ENCODE measurements around the gene COL9A3. TPM values are rescaled to one million over a fixed set of nuclear protein-coding genes. Genes with fewer than 3 reads are reported as not detected.

Gene COL9A3
- total and polyA plus RNA-seq, 2 donors from 2014 or later = 2.3 to 4.3 TPM

- DNase-seq = no peak
Measured at GRCh38 chr20:62854121-62854520, 37.3 kb downstream of the COL9A3 start.

GRCh38 chr20:62855120-62855519, 38.3 kb downstream of the COL9A3 start:
- DNase-seq (no peak), FAIRE-seq (no peak)
- no peaks in the 10 kb centered on the region for H3K27me3 ChIP-seq (ENCODE audit: control insufficient read depth, insufficient read depth, low read length)
- TF ChIP-seq CTCF (IDR thresholded peaks at IDR 0.05; ENCODE audit: borderline replicate concordance, extremely low read depth, insufficient read depth) = no peak
- peaks cover 0 to 6% (median 6%) of the 10 kb centered on the region in 3 donors for H3K36me3 ChIP-seq (ENCODE audit: control insufficient read depth in 2 of 3, insufficient read depth in 3 of 3, low read length in 3 of 3)
- H3K4me1 ChIP-seq (ENCODE audit: control insufficient read depth in 2 of 3, insufficient read depth in 2 of 3, low read depth in 1 of 3, low read length in 3 of 3) = peaks cover 0 to 4% (median 0%) of the 10 kb centered on the region in 3 donors
- H3K27ac ChIP-seq (ENCODE audit: low read depth in 2 of 2, low read length in 2 of 2) = no peak overlapping the region
- intact Hi-C loops (cut with DNase I) = no loop called here
- H3K9ac ChIP-seq (ENCODE audit: low read length in 3 of 3) = no peak overlapping the region
- no peaks in the 10 kb centered on the region for H3K9me3 ChIP-seq (ENCODE audit: control insufficient read depth in 2 of 3, insufficient read depth in 1 of 3, low read length in 3 of 3)
- no peak overlapping the region for H3K4me3 ChIP-seq (ENCODE audit: low read length in 3 of 3)

More at GRCh38 chr20:62854121-62854520, 37.3 kb downstream of the COL9A3 start:
- Histone ChIP-seq H3K4me1 (ENCODE audit: control insufficient read depth in 2 of 3, insufficient read depth in 2 of 3, low read depth in 1 of 3, low read length in 3 of 3) (no peaks in the 10 kb centered on the region), H3K36me3 (ENCODE audit: control insufficient read depth in 2 of 3, insufficient read depth in 3 of 3, low read length in 3 of 3) (peaks cover 0 to 6% (median 6%) of the 10 kb centered on the region in 3 donors), H3K4me3 (ENCODE audit: low read length in 3 of 3) (no peak overlapping the region), H3K27me3 (ENCODE audit: control insufficient read depth, insufficient read depth, low read length) (no peaks in the 10 kb centered on the region), H3K27ac (ENCODE audit: low read depth in 2 of 2, low read length in 2 of 2) (no peak overlapping the region), H3K9me3 (ENCODE audit: control insufficient read depth in 2 of 3, insufficient read depth in 1 of 3, low read length in 3 of 3) (no peaks in the 10 kb centered on the region), H3K9ac (ENCODE audit: low read length in 3 of 3) (no peak overlapping the region)
- no peak for FAIRE-seq
- no peak for TF ChIP-seq CTCF (IDR thresholded peaks at IDR 0.05; ENCODE audit: borderline replicate concordance, extremely low read depth, insufficient read depth)
- intact Hi-C loops (cut with DNase I) = no loop called here

- Histone ChIP-seq H3K36me3 (ENCODE audit: control insufficient read depth in 2 of 3, insufficient read depth in 3 of 3, low read length in 3 of 3) (peaks cover 0 to 6% (median 6%) of the 10 kb centered on the region in 3 donors), H3K9ac (ENCODE audit: low read length in 3 of 3) (no peak overlapping the region), H3K27me3 (ENCODE audit: control insufficient read depth, insufficient read depth, low read length) (no peaks in the 10 kb centered on the region), H3K4me1 (ENCODE audit: control insufficient read depth in 2 of 3, insufficient read depth in 2 of 3, low read depth in 1 of 3, low read length in 3 of 3) (peaks cover 0 to 8% (median 0%) of the 10 kb centered on the region in 3 donors), H3K9me3 (ENCODE audit: control insufficient read depth in 2 of 3, insufficient read depth in 1 of 3, low read length in 3 of 3) (no peaks in the 10 kb centered on the region), H3K27ac (ENCODE audit: low read depth in 2 of 2, low read length in 2 of 2) (no peak overlapping the region), H3K4me3 (ENCODE audit: low read length in 3 of 3) (no peak overlapping the region)
- intact Hi-C loops (cut with DNase I) = no loop called here
- no peak for DNase-seq
- FAIRE-seq = no peak
- TF ChIP-seq CTCF (IDR thresholded peaks at IDR 0.05; ENCODE audit: borderline replicate concordance, extremely low read depth, insufficient read depth) = no peak
Measured at GRCh38 chr20:62856931-62857619, 40.2 kb downstream of the COL9A3 start.

Measured in kidney (tissue), 14 donors.